Measurements from ENCODE around the gene C11orf98.

DNA sequence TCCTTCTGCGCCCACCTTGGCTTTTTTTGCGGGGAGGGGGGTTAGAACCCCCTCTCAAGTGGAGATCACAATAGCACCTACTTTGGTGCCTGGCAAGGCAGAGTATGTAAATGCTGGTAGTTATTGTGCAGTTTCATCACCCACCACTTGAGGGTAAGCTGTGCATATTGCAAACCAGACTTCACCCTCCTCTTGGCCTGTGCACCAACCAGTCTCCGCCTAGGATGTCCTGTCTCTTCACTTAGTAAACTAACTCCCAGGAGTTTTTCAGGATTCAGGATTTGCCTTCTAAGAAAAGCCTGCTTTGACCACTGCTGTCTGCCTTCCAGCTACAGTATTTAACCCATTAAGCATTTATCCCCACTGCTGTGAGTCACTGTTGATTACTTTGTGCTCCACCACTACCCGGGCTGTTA, 15.8 kb upstream of the C11orf98 start:
- TF ChIP-seq, protein P1, sequence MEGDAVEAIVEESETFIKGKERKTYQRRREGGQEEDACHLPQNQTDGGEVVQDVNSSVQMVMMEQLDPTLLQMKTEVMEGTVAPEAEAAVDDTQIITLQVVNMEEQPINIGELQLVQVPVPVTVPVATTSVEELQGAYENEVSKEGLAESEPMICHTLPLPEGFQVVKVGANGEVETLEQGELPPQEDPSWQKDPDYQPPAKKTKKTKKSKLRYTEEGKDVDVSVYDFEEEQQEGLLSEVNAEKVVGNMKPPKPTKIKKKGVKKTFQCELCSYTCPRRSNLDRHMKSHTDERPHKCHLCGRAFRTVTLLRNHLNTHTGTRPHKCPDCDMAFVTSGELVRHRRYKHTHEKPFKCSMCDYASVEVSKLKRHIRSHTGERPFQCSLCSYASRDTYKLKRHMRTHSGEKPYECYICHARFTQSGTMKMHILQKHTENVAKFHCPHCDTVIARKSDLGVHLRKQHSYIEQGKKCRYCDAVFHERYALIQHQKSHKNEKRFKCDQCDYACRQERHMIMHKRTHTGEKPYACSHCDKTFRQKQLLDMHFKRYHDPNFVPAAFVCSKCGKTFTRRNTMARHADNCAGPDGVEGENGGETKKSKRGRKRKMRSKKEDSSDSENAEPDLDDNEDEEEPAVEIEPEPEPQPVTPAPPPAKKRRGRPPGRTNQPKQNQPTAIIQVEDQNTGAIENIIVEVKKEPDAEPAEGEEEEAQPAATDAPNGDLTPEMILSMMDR (IDR thresholded peaks at IDR 0.05; ENCODE audit: extremely low read depth in 1 of 2, insufficient read depth in 1 of 2, low read depth in 1 of 2, low read length in 2 of 2): peak; percentile 52 to 63
- TF ChIP-seq POLR2A (IDR thresholded peaks at IDR 0.05; ENCODE audit: low read depth, low read length) (no peak), FOS (IDR thresholded peaks at IDR 0.05; ENCODE audit: borderline replicate concordance, insufficient read depth, low read length) (no peak), EZH2 (IDR thresholded peaks at IDR 0.05; ENCODE audit: borderline replicate concordance, low read depth, low read length, severe bottlenecking) (no peak), MAX (IDR thresholded peaks at IDR 0.05; ENCODE audit: insufficient read depth, insufficient read length) (no peak), POLR2AphosphoS5 (IDR thresholded peaks at IDR 0.05; ENCODE audit: insufficient read depth, low read depth, low read length) (no peak), JUN (IDR thresholded peaks at IDR 0.05; ENCODE audit: borderline replicate concordance, insufficient read depth, insufficient read length, low read depth) (no peak), GATA2 (IDR thresholded peaks at IDR 0.05; ENCODE audit: insufficient read depth, insufficient read length, low read depth, low read length) (no peak)

Data from endothelial cell of umbilical vein (primary cell).